GM04504 (cell line): ENCODE measurements around the gene ZACN.

Source experiments
- DNase-seq: peaks from one replicate; pipeline ENCODE4 v3.0.0-alpha.2; 2012; ENCODE audit warnings: low read depth

Gene ZACN

DNA sequence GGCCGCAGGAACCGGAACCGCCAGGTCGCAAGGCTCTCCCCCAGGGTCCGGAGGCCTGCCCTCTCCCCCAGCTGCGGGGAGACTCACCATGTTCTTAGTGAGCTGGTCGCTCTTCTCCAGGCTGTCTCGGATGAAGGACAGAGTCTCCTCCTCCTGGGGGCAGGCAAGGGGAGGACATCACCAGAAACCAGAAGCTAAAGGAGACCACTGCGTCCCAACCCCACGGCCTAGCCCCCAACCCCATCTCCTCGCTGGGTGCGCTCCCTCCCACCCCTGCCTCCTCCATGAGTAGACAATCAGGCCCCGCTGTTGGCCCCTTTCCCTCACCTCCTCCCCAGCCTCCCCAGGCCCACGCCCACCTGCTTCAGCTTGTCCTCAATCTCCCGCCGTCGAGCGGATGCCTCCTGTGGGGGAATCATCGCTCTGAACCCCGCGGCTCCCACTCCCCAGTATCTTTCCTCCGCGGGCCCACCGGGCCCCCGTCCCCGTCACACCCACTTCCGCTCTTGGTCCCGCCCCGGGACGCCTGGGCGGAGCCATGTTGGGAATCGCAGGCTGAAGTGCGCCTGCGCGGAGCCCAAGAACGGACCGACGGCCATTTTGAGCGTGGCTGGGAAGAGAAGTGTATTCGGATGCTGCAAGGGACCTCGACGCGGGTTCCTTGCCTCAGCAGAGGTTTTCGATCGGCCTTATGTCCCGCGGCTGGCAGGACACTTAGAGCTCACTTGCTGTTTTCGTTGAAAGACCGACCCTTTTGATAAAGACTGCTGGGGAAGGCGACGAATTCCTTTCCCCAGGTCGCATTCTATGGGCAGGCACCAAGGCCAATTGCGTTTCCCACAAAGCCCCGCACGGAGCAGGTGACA, 24.5 kb downstream of the ZACN start, which contains the start of gene EXOC7:
Gene EXOC7 (minus strand): TSS at position 514 of the 866 bp plus-strand sequence. CDS start 95 bp downstream, at position 419.
- DNase-seq, result peak; percentile 82

GRCh38 chr17:76104140-76104895, 25.3 kb downstream of the ZACN start:
- no peak for DNase-seq

GRCh38 chr17:76104896-76105231, 25.9 kb downstream of the ZACN start:
- no peak for DNase-seq

DNA sequence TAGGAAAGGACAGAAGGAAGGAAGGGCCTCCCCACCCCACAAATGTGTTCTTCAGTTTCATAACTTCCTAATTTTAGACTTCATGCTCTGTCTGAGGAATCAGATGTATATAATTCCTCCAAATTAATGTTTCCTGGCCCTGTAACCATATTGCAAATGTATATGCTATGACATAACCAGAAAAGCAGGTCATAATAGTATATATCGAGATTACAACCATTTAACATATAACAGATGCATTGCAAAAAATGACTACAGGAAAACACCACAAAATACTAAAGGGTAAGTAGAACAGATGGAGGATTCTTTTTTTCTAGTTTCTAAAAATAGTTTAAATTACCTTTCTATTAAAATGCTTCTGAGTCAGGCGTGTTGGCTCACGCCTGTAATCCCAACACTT, 27.7 kb downstream of the ZACN start:
- no peak for DNase-seq

DNA sequence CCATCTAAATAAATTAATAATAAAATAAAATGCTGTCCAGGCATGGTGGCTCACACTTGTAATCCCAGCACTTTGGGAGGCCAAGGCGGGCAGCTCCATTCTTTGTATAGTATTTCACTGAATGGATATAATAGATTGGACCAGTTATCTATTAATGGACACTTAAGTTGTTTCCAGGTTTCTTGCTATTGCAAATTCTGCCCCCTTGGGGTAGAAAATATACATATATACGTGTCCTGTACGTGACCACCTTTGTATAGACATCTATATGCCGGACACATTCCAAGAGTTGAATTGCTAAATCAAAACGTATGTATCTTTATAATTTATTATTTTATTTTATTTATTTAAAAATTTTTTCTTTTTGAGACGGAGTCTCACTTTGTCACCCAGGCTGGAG, 28.5 kb downstream of the ZACN start:
- no peak for DNase-seq

DNA sequence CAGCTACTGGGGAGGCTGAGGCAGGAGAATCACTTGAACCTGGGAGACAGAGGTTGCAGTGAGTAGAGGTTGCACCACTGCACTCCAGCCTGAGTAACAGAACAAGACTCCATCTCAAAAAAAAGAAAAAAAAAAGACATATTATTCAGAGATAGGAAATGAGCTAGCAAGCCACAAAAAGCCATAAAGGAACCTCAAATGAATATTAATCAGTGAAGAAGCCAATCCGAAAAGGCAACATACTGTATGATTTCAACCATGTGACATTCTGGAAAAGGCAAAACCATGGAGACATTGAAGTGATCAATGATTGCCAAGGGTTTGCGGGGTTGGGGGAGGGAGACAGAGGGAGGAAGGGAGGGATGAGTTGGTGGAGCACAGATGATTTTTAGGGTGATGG, 33.0 kb downstream of the ZACN start:
- DNase-seq, result no peak

DNA sequence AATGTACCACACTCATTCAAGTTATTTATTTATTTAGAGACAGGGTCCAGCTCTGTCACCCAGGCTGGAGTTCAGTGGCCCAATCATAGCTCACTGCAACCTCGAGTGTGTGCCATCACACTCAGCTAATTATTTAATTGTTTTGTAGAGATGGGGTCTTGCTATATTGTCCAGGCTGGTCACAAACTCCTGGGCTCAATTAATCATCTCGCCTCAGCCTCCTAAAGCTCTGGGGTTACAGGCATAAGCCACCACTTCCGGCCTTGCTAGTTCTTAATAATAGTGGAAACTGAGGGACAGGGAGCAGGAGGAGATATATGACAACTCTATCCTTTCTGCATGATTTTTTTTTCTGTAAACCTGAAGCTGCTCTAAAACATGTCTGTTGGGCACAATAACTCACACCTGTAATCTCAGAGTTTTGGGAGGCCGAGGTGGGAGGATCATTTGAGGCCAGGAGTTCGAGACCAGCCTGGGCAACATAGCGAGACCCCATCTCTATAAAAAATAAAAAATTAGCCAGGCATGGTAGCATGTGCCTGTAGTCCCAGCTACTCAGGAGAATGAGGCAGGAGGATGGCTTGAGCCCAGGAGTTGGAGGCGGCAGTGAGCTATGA, 36.3 kb downstream of the ZACN start:
- no peak for DNase-seq

DNA sequence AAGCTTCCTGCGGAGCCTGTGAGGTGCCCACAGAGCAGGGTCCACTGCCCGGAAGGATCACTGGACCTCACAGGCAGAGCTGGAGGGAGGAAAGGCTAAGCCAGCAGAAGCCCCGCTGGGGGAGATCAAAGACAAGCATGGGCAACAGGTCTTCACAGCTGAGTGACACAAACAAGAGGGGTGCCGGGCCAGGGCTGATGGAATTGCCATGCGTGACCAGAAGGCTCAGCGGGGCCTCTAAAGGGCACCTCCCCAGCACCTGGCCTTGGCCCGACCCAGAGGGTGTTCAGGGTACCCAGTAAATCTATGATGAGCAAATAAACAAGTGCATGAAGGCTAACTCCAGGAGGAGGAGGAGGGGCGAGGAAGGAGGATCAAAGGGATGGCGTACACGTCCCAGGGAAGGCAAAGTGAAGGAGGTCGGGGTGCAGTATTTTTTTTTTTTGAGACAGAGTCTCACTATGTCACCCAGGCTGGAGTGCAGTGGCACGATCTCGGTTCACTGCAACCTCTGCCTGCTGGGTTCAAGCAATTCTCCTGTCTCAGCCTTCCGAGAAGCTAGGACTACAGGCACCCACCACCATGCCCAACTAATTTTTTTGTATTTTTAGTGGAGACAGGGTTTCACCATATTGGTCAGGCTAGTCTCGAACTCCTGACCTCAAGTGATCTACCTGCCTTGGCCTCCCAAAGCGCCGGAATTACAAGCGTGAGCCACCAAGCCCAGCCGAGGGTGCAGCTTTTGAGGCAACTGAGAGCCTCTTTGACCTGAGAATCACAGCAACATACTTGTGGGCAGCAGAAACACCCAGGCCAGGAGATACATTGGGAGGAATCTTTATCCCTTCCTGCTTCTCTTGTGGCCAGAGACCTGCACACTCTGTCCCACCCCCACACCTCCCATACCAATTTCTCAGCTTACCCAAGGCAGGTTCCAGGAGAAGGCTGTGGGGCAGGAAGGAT, 40.7 kb downstream of the ZACN start:
- no peak for DNase-seq

DNA sequence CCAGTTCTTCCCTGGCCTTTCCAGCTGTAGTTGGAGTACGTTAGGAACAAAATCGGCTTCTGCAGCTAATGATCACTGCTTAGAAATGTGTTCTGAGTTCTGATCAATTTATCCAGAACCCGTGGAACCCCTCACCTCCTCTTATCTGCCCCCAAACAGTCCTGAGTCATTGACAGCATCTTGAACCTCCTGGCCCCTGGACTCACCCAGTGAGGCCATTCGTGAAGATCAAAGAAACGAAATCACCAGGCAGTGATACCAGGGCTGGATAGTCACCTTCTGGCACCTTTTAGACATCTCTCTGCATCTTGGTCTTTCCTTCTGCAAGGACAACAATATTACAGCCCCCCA, 41.7 kb downstream of the ZACN start:
- DNase-seq, result no peak

GRCh38 chr17:76121932-76122430, 43.0 kb downstream of the ZACN start:
- no peak for DNase-seq

DNA sequence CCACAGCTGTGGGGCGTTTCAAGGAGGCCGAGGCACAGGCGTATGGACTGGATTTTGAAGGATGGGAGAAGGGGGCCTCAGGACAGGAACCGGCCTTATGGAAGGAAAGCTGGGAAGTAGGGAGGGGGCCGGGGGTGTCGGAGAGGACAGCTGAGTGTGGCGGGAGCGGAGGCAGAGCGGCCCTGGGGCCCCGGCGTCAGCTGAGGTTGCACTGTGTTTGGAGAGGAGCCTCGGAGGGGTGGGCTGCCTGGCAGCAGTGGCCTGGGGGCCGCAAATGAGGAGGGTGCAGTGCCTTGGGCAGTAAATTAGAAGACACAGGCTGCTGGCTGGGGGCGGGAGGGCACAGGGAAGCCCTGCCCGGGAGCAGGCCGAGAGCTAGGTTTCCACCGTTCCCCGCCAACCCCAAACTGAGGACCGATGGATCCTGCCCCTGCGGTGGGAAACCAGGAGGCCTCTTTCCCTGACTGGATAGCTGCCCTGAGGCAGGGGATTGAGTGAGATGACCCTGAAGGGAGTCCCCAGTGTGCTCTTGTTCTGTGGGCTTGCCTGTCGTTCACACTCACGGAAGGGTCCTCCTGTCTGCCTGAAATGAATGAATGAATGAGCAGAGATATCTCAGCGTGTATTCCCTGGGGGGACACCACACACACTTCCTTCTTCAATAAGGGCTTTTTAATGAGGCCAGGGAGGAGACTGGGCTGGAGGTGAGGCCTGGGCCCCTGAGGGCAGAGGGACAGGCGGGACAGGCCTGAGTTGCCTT, 43.6 kb downstream of the ZACN start:
- no peak for DNase-seq

DNA sequence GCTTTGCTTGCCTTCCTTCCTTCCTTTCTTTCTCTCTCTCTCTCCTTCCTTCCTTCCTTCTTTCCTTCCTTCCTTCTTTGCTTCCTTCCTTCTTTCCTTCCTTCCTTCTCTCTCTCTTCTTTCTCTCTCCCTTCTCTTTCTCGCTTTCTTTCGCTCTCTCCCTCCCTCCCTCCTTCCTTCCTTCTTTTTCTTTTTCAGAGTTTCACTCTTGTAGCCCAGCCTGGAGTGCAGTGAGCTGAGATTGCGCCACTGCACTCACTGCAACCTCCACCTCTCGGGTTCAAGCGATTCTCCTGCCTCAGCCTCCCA, 44.2 kb downstream of the ZACN start:
- no peak for DNase-seq

DNA sequence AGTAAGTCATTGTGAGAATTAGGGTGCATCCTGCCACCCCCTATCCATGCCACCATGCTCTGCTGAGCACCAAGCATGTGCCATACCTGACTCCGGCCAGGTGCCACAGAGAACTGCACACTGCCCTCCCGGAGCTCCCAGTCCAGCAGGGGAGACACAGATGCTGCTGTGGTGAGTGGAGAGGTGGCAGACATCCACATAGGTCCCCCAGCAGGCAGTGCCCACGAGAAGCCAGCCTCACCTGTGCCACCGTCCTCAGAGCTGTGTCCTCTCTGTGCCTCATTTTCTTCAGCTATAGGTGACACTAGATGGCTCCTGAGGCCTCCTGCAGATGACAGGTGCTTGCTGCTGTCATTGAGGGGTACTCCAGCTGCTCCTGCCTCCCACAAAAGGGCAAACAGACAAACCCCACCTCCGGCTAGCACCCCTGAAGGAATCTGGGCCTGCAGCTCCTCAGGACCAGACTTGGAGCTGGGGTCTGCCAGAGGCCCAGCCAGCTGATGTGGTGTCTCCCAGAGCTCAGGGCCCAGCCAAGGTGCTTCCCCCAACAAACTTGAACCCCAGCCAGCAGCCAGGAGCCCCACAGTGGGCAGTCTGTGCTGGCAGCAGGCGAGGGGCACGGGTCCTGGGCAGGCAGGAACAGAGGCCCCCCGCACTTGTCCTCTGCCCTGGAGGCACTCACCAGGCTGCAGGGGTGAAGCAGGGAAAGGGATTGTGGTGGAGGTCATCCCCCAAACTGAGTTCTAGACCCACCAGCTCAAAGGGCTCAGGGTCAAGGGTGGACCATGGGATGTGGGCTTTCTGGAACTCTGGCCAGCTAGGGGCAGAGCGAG, 45.0 kb downstream of the ZACN start:
- no peak for DNase-seq

- DNase-seq, result no peak
These were observed 45.8 kb downstream of the ZACN start for GRCh38 chr17:76124582-76125390.

DNA sequence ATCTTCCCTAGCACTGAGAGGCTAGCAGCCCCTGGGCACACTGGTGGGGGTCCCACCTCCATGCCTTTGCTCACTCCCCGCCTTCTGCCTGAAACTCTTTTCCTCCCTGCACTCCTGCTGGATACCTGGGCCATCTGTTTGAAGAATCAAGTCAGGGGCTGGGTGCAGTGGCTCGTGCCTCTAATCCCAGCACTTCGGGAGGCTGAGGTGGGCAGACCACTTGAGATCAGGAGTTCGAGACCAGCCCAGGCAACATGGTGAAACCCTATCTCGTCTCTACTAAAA, 46.4 kb downstream of the ZACN start:
- DNase-seq, result no peak

DNA sequence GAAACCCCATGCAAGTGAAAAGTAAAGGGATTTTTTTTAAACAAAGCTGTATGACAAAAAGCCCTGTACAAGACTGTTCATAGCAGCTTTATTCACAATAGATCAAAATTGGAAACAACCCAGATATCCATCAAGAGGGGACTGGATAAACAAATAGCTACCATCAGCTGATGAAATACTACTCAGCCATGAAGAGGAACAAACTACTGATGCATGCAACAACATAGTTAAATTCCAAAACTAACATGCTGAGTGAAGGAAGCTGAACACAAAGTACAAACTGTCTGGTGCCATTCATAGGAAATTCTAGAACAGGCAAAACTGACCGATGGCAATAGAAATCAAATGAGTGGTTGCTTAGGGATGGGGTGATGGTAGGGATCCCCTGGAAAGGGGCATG, 46.9 kb downstream of the ZACN start:
- DNase-seq, result no peak

DNA sequence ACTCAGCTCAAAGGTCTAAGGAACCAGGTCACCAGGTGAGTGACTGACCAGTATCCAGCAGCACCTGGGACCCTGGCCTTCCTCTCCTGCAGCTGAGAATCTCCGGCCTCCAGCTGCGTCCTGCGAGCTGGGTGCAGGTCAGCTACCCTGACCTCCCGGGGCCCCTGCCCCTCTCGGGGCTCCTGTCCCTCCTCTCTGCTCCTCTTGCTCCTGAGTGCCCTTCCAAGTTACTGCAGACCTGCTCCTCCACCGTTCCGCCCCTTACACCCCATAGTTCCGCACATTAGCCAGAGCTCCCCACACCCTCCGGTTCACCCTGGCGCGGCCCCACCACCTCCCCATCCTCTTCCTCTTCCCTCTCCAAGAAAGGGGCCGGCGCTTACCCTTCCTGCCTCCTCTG, 51.5 kb downstream of the ZACN start:
- DNase-seq, result no peak

DNA sequence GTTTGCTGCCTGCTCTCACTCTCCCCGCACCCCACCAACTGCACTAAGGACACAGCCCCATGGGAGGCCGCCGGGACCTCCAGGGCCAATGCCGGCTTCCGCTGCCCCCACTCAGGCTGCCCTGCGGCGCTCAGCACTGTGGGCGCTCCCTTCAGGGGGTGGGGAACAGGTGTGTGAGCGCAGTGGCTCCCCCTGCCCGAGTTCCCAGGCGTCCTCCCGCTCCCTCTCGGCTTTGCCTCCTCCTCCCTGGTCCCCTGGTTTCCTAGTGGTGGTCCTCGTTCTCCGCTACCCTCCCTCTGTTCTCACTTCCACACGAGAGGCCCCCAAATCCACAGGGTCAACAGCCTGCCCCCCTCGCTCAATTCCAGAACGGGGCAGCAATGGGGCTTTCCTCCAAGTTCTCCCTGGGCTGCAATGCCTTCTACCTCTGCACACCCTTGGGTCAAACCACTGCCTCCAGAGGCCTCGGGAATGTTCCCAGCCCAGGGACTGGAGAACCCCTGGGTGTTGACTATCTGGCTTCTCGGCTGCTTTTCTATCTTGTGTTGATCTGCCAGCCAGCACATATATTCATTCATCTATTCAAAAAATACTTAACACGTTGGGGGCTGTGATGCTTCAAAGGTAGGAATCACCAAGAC, 52.2 kb downstream of the ZACN start:
- DNase-seq, result no peak
